Fibroblast of skin of right biceps (primary cell): ENCODE measurements around the gene LILRB3.
"Not testable (repeated sequence)": the region's sequence is repeated elsewhere in the genome, so short reads cannot be mapped to it uniquely, and the experiment has no call there.

Source experiments
- DNase-seq: peaks from one replicate; pipeline ENCODE4 v3.0.0-alpha.2; 2013

The LILRB3 gene

DNA sequence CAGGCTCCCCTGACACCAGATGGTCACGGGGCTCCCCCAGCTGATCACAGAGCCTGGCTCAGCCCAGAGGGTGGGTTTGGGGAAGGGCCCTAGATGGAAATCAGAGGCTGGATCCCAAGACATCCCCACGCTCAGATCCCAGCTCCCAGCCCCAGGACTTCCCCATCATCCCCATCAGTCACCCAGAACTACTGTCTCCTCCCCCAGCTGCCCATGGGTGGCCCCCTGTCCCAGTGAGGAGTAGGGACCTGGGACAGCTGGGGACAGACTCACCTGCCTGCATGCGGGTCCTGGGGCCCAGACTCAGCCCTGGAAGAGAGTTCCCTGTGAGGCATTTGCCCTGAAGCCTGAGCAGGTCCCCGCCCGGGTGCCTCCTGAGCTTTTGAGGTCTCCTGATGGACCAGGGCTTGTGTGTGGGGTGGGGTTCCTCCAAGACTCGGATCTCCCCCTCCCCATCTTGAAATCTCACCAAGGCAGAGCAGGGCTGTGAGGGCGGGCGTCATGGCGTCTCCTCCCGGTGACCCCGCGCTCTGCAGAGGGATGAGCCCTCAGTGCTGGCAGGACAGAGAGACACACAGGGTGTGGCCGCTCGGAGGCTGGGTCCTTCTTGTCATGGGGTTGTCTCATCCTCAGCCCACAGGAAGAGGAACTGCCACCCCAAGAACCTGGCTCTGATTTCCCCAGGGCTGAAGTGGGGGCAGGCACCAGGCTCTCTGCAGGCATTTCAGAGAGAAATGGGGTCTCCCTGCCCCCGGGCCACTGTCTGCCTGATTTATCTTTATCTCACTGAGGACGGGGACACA, at the start of gene LILRB3:
TSS of gene LILRB3 (minus strand) at position 534 of the 803 bp plus-strand sequence. CDS start at position 503, 31 bp downstream.
- not testable (repeated sequence) for DNase-seq

DNA sequence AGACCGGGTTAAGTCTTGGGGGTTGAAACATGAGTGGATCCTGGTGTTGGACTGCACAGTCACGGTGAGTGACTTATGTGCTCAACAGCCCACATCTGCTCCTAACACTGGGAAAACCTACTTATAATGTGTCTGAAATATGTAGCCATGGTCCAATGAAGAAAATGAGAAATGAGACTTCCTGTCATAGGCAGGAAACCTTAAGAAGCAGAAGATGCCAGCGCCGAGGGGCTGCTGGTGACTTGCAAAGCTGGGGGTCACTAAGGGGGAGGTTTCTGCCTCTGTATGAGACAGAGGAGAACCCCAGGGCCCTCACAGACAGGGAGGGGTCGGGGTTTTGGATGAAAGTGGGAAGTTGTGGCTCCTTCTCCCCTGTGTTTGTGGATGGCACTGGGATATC, 49.4 kb upstream of the LILRB3 start:
- DNase-seq, result not testable (repeated sequence)

DNA sequence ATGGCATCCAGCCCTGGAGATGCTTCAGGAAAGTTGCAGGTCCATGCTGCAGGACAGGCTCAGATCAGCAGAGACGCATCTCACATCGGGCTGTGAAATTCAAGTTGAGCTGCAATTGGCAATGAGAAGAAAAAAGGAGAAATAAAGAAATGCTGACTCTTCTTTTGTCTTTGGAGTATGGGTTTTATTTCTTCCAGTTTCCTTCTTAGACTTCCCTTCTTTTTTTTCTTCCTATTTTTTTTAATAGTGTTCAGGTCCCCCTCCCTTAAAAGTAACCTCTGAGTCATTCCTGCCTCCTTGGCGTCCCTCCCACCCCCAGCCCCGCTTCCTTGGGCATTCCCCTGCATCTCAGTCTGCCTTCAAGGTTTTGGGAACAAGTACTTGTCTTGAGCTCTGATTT, 48.8 kb upstream of the LILRB3 start:
- DNase-seq, result not testable (repeated sequence)

DNA sequence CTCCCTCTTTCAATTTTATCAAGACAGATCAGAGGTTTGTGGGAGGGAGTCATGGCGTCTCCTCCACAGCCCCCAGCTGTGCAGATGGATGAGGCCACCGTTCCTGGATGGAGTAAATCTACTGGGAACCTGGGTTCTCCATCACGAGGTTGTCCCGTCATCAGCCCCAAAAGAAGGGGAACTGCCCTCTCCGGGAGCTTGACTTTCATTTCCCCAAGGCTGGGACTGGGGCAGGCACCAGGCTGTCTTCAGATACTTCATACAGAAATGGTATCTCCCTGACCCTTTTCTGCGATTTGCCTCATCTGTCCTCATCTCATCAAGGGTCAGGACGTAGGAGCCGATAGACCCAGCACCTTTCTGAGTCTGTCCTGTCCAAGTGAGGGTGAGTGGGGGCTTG, 48.3 kb upstream of the LILRB3 start:
- DNase-seq, result no peak

DNA sequence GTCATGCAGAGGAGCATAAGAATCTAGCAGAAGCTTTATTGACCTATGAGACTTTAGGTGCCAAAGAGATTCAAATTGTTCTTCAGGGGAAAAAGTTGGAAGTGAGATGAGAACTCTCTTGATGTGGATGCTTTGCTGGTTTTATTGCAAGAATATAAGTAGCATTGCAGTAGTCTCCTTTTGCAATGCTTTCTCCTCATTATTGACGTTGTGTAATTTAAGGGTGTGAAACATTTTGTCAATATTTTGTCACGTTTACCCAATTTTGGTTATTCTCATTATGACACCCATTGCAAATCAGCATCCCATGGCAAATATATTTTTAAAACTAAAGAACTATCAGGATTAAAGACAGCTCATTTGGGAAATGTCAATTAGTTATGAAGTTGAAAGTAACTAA, 46.1 kb upstream of the LILRB3 start:
- DNase-seq, result no peak

DNA sequence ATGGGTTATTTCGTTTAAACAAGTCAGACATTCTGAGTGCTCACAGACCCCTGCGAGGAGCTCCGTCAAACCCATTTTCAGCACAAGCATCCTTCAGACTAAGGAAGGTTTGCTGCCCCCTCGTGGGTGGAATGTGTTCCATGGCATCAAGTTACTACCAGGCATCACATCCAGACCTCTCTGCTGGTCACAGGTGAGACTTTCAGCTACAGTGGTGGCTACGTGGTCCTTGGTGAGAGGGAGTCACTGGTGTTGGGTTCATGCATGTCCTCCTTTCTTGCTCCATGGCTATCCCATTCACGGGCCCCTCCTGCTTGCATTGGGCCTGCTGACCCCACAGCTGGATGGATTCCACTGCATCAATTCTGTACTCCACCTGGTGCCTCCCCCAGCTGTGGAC, 43.3 kb upstream of the LILRB3 start:
- peak; percentile 63 for DNase-seq

DNA sequence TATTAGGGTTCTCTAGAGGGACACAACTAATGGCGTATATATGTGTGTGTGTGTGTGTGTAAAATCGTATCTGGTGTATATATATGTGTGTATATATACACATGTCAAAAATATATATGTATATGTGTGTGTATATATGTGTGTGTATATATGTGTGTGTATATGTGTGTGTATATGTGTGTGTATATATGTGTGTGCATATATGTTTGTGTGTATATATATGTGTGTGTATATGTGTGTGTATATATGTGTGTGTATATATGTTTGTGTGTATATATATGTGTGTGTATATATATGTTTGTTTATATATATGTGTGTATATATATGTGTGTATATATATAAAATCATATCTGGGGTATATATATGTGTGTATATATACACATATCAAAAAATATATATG, 39.7 kb upstream of the LILRB3 start:
- no peak for DNase-seq

DNA sequence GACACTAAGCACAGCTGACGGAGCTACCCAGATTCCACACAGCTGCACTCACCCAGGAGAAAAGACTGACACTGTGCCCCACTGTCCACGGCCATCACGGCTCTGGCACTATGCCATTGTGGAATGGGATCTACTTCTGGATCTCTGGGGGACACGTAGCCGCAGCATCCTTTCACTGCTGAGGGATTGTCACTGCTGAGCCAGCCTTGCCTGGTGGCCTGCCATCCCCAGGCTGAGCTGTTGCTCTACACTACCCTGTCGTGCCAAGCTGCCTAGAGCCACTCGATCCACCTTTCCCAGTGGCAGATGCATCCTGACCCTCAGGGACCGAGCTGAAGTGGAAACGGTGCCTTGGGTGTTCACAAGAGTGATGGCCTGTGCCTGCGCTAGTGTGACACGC, 39.3 kb upstream of the LILRB3 start:
- DNase-seq, result no peak

DNA sequence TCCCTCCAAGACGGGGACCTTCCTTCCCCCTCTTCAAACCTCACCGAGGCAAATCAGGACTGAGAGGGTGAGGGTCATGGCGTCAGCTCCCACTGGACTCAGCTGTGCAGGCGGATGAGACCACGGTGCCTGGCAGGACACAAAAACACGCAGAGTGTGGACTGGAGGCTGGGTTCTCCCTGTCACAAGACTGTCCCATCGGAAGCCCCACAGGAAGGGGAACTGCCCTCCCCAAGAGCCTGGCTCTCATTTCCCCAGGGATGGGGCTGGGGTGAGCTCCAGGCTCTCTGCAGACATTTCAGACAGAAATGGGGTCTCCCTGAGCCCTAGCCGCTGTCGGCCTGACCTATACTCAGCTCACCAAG, 34.3 kb upstream of the LILRB3 start, which contains the start of gene LILRB5:
TSS of gene LILRB5 (minus strand) at position 158 of the 365 bp plus-strand sequence. CDS start at position 78, 80 bp downstream.
- DNase-seq, result no peak

DNA sequence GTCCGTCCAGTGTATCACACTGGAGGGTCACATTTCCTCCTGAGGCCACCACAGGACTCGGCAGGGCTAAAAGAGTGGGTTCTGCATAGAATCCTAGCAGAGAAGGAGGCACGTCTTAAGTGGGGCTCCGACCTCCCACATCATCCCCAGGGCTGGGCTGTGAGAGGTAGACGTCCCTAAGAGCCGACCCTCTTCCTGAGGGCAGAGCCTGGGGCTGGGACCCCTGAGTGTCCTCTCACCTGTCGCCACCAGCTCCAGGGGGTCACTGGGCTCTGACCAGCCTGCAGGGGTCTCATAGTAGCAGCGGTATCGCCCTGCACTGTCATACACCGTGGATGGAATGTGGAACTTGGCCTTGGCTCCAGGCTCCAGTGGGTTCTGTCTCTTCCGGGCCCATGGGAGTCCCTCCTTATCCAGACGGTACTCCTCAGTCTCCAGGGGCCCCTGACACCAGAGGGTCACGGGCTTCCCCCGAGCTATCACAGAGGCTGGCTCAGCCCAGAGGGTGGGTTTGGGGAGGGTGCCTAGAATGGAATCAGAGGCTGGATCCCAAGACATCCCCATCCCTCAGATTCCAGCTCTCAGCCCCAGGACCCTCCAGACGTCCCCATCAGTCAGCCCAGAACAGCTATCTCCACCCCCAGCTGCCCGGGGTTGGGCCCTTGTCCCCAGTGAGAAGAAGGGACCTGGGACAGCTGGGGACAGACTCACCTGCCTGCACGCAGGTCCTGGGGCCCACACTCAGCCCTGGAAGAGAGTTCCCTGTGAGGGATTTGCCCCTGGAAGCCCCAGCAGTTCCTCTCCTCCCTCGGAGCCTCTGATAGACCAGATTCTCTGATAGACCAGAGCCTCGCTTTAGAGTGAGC, 33.7 kb upstream of the LILRB3 start:
- no peak for DNase-seq

DNA sequence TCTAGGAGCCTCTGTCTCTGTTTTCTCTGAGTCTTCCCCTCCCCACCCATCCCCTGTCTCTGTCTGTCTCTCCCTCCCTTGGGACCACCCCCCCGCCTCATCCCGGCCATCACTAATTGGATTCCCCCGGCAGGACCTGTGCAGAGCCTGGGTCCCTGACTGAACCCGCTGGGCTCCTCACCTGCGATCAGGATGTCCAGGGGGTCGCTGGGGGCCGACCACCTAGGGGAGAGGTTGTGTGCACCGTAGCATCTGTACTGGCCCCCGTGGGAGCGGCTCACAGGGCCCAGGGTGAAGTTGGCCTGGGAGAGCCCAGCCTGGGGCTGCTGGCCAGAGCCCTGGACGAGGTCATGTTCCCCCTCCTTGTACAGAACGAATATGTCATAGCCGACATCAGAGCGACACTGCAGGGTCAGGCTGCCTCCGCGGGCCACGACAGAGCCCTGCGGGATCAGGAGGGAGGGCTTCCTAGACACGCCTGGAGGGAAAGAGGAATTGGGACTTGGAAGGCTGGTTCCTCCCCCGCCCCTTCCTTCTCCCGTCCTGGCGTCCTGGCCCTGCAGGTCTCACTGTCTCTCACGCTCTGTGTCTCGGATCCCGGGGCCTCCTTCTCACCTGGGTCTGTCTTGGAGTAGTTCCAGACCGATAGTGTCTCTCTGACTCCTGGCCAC, 32.4 kb upstream of the LILRB3 start:
- no peak for DNase-seq

DNA sequence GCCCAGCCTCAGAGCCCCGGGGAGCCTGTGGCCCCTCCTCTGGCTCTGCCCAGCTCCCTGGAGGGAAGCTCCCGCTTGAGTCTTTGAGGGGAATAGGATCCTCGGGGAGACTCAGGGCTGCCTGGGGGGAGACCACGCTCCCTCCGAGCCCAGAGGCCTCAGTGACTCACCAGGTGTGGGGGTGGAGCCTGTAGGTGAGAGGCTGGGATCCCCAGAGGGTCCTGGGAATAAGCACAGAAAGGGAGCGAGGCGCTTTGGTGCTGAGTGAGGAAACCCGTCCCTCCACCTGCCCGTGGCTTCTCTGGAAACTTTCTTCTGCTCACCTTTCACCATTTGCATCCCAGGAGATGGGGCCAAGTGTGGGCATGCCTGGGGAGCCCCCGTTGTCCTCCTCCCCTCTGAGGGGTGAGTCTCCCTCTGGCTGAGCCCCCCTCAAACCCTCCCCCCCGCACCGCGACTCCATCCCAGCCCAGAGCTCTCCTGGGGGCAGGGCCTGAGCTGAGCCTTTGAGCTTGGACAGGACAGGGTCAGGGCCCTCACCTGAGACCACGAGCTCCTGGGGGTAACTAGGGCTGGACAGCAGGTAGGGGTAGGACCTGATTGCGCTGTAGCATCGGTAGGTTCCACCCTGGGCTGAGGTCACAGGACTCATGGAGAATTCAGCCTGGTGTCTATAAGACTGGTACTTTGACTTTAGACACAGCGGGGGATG, 31.5 kb upstream of the LILRB3 start:
- DNase-seq, result no peak

DNA sequence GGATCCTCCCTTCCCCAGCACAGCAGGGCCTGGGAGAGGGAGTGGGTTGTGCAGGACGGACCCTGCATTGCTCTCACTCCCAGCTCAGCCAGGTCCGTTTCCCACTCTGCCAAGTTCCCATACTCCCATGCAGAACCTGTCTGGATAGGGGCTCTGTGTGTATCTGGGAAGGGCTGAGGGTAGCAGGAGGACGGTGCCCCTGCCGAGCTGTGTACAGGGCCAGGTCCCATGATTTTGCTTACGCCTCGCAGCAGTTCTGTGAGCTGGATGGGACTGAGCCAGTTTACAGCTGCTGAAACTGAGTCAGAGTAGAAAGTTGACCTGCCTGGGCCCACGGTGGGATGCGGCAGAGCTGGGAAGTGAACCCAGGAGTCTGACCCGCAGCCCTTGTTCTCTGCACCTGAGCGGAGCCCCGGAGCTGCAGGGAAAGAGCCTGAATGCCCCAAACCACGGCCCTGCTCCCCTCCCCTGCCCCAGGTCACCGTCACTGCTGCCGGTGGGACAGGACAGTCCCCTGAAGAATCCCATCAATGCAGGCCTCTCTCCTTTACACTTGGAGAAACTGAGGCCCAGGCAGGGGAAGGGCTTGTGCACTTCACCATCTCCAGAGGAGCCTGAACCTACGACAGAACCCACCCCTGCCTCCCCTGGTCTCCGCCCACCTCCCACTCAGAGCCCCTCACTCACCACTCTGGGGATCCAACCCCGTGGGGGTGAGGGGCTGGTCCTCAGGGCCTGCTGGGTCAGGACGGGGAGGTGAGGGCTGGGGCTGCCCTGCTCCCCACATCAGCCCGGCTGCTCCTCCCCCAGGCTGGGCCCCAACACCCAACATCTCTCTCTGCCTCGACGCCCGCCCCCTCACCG, 30.8 kb upstream of the LILRB3 start:
- DNase-seq, result no peak

DNA sequence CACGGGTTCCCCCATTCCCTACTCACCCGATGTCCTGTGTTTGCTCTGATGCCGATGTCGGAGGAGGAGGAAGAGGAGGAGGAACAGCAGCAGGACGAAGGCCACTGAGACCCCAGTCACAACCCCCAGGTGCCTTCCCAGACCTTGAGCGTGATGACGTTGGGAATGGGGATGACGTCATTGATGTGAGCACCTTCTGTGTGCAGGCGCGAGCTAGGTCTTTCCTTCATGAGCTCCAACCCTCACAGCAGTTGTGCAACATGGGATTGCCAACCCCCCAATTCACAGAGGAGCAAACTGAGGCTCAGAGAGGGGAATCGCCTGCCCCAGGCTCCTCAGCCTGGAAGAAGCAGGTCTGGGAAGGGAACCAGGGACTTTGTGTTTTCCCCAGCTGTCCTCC, 30.0 kb upstream of the LILRB3 start:
- DNase-seq, result no peak

DNA sequence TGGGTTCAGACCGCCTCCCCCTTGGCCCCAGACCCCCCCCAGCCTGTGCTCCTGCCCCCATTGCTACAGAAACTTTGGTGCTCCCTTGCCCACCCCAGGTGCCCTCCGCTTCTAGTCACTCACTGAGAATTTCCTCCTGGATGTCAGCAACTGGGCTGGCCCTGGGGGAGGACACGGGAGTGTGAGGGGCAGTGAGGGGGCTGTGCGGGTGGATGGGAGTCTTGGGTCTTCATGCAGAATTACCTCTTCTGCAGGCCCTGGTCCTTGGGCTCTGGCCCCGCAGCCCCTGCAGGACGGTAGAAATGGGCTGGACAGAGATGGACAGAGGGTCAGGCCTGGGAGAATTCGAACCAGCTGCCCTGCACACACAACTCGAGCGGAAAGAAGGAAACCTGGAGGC, 29.4 kb upstream of the LILRB3 start:
- DNase-seq, result no peak

DNA sequence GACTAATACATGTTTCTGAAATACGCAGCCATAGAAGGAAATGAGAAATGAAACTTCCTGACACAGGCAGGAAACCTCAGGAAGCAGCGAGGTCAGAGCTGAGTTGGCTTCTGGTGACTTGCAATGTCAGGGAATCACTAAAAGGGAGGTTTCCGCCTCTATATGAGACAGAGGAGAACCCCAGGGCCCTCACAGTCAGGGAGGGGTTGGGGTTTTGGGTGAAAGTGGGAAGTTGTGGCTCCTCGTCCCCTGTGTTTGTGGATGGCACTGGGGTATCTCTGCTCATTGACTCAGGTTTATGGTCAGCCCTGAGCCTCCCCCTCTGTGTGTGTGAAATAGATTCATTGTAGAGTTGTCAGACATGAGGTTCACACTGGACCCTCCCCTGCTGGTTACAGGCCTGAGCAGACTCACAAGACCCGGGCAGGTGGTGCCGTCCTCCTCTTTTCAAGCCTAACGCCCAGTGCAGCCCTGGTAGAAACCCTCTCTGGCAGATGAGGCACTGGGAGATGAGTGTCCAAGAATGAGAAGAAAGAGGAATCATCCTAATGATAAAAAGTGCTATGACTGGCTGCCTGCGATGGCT, 25.3 kb upstream of the LILRB3 start:
- peak; percentile 25 for DNase-seq

DNA sequence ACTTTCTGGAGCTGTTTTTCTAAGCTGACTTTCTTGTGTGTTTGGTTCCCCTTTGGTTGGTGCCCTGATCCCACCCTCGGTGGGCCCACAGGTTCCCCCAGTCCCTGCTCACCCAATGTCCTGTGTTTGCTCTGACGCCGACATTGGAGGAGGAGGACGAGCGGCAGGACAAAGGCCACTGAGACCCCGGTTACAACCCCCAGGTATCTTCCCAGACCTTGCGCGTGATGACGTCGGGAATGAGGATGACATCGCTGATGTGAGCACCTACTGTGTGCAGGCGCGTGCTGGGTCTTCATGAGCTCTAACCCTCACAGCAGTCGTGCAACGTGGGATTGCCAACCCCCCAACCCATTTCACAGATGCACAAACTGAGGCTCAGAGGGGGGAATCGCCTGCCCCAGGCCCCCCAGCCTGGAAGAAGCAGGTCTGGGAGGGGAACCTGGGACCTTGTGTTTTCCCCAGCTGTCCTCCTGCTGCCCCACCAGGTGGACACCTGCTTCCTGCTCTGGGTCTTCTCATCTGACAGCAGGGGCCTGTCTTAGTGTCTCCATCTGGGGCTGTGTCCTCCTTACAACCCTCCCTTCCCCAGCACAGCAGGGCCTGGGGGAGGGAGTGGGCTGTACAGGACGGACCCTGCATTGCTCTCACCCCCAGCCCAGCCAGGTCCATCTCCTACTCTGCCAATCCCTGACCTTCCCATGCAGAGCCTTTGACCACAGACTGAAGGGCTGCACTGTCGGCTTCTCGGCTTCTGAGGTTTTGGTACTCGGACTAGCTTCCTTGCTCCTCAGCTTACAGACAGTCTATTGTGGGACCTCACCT, 24.5 kb upstream of the LILRB3 start:
- no peak for DNase-seq

DNA sequence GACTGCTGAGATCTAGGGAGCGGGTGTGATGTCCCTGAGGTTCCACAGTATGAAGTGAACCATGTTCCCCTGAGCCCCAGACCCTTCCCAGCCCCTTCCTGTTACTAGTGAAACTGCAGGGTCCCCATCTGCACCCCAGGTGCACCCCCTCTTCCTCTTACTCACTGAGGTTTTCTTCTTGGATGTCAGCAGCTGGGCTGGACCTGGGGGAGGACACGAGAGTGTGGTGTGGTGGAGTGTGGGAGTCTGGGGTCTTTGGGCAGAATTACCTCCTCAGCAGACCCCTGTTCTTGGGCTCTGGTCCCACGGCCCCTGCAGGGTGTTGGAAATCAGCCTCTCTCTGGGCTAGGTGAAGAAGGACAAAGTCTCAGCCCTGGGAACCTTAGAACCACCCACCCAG, 23.1 kb upstream of the LILRB3 start:
- no peak for DNase-seq

DNA sequence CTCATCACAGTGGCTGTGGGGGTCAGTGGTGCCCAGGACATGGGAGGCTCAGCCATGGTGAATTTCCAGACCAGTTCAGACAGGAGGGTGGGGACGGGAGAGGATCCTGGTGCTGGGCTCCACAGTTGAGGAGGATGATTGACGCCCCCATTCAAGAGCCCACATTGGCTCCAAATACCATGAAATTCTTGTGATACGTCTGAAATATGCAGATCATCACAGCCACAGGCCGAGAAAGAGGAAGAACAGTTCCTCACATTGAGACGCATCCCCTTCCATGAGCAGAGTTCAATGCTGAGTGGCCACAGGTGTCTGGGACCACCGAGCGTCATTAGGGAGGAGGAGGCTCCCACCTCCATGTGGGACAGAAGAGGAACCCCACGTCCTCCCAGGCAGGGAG, 21.0 kb upstream of the LILRB3 start:
- not testable (repeated sequence) for DNase-seq

DNA sequence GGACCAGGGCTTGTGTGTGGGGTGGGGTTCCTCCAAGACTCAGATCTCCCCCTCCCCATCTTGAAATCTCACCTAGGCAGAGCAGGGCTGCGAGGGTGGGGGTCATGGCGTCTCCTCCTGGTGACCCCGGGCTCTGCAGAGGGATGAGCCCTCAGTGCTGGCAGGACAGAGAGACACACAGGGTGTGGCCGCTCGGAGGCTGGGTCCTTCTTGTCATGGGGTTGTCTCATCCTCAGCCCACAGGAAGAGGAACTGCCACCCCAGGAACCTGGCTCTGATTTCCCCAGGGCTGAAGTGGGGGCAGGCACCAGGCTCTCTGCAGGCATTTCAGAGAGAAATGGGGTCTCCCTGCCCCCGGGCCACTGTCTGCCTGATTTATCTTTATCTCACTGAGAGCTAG, 19.8 kb upstream of the LILRB3 start, which contains the start of gene LILRA6:
TSS of gene LILRA6 (minus strand) at position 145 of the 400 bp plus-strand sequence.
- DNase-seq, result not testable (repeated sequence)
